B cell (primary cell): ENCODE data around the gene ADAMTS2. TPM values are rescaled to one million over a fixed set of nuclear protein-coding genes. Genes with fewer than 3 reads are reported as not detected.

Experiments used
- ATAC-seq: fragments of 200-7000 bp; cut with Tn5 transposase; one replicate; pipeline ENCODE4 v1.10.0; 2021; ENCODE audit warnings: low read depth, mild to moderate bottlenecking, moderate number of reproducible peaks, moderate library complexity
- CTCF ChIA-PET: fragments of 350-600 bp; sonication (Branson Sonifier 250); formaldehyde crosslinking; loops from one replicate; lab custom pipeline; 2021; ENCODE audit warnings: antibody characterized with exemption, inconsistent platforms; lab: Charles Lee
- POLR2A ChIA-PET: fragments of 350-600 bp; sonication (Branson Sonifier 250); formaldehyde crosslinking; loops from one replicate; lab custom pipeline; 2021; ENCODE audit warnings: antibody characterized with exemption; lab: Charles Lee
- DNase-seq: peaks from one replicate; pipeline ENCODE4 v3.0.0; 2013
- H2AFZ ChIP-seq: 2 replicates; pipeline ENCODE4 v1.6.1; 2012; ENCODE audit warnings: mild to moderate bottlenecking, low read depth, low read length; ENCODE audit not compliant: insufficient read depth, poor library complexity, severe bottlenecking
- H3K27ac ChIP-seq, 2 donors: 1 replicate in 1 of 2; 2 replicates in 1 of 2; pipeline ENCODE4 v1.5.1; 2012 to 2013; ENCODE audit warnings: low read length in 2 of 2, mild to moderate bottlenecking in 2 of 2, moderate library complexity in 1 of 2
- H3K27me3 ChIP-seq, 4 experiments: fragments of 200-600 bp in 1 of 4; sonication (generic) in 1 of 4; replicated peaks in 1 of 4; 1 replicate in 2 of 4; 2 replicates in 2 of 4; pipeline versions ENCODE4 v1.6.1 to v1.7.0; 2013 to 2016; ENCODE audit warnings: low read length in 3 of 4, mild to moderate bottlenecking in 2 of 4, mixed read lengths in 1 of 4, moderate library complexity in 1 of 4; ENCODE audit not compliant: insufficient read depth in 4 of 4, control insufficient read depth in 3 of 4; ENCODE audit errors: control extremely low read depth in 1 of 4
- H3K36me3 ChIP-seq, 2 experiments: replicated peaks in 1 of 2; 1 replicate in 1 of 2; 2 replicates in 1 of 2; pipeline versions ENCODE4 v1.6.1 to v1.7.1; 2013; ENCODE audit warnings: low read length in 1 of 2; ENCODE audit not compliant: insufficient read depth in 2 of 2, control insufficient read depth in 1 of 2; ENCODE audit errors: control extremely low read depth in 1 of 2, extremely low read depth in 1 of 2
- H3K4me1 ChIP-seq, 2 donors: fragments of 200-600 bp in 1 of 2; sonication (generic) in 1 of 2; 1 replicate in 1 of 2; 2 replicates in 1 of 2; pipeline versions ENCODE4 v1.5.1 to v1.6.1; 2013 to 2017; ENCODE audit warnings: low read length in 2 of 2; ENCODE audit not compliant: control insufficient read depth in 2 of 2, insufficient read depth in 2 of 2
- H3K4me2 ChIP-seq: replicated peaks from 2 replicates; pipeline ENCODE3; 2012; ENCODE audit warnings: mild to moderate bottlenecking, low read depth, low read length; ENCODE audit not compliant: poor library complexity, severe bottlenecking
- H3K4me3 ChIP-seq, 5 experiments: fragments of 200-600 bp in 1 of 5; sonication (generic) in 1 of 5; 1 replicate in 3 of 5; 2 replicates in 2 of 5; pipeline versions ENCODE4 v1.5.1 to v1.7.0; 2011 to 2016; ENCODE audit warnings: low read length in 4 of 5, mild to moderate bottlenecking in 4 of 5, low read depth in 2 of 5, control low read depth in 1 of 5, moderate library complexity in 1 of 5; ENCODE audit not compliant: insufficient read depth in 1 of 5; ENCODE audit errors: control extremely low read depth in 1 of 5, extremely low read depth in 1 of 5
- H3K79me2 ChIP-seq: fragments of 200-600 bp; sonication (generic); one replicate; pipeline ENCODE4 v1.6.0; 2016; ENCODE audit warnings: low read length; ENCODE audit not compliant: control insufficient read depth, insufficient read depth
- H3K9ac ChIP-seq: fragments of 200-600 bp; sonication (generic); 2 replicates; pipeline ENCODE4 v1.6.1; 2017; ENCODE audit warnings: mild to moderate bottlenecking, low read length, moderate library complexity
- H3K9me3 ChIP-seq, 3 donors: one replicate each; pipeline versions ENCODE4 v1.6.1 to v1.7.1; 2013; ENCODE audit warnings: low read length in 2 of 3; ENCODE audit not compliant: control insufficient read depth in 2 of 3, insufficient read depth in 1 of 3; ENCODE audit errors: control extremely low read depth in 1 of 3
- H4K20me1 ChIP-seq: 2 replicates; pipeline ENCODE4 v1.6.0; 2012; ENCODE audit warnings: mild to moderate bottlenecking, low read length; ENCODE audit not compliant: insufficient read depth, control insufficient read depth, poor library complexity, severe bottlenecking
- H3K27ac Mint-ChIP-seq: one replicate; pipeline ENCODE4 v1.8.0; 2021; ENCODE audit warnings: mixed read lengths
- H3K27me3 Mint-ChIP-seq: one replicate; pipeline ENCODE4 v1.8.0; 2021; ENCODE audit warnings: mixed read lengths
- H3K4me1 Mint-ChIP-seq: one replicate; pipeline ENCODE4 v1.8.0; 2021; ENCODE audit warnings: mixed read lengths
- H3K4me3 Mint-ChIP-seq: one replicate; pipeline ENCODE4 v1.8.0; 2021; ENCODE audit warnings: mixed read lengths
- H3K9me3 Mint-ChIP-seq: one replicate; pipeline ENCODE4 v1.8.0; 2022; ENCODE audit warnings: mixed read lengths; ENCODE audit not compliant: insufficient read depth
- CTCF ChIP-seq: fragments of 200-600 bp; IDR thresholded peaks from one replicate; pipeline ENCODE4 v1.8.0; 2022; ENCODE audit warnings: antibody characterized with exemption, mild to moderate bottlenecking
- EZH2 ChIP-seq: IDR thresholded peaks from 2 replicates; pipeline ENCODE4 v1.6.1; 2012; ENCODE audit warnings: borderline replicate concordance, low read depth, mild to moderate bottlenecking, moderate library complexity, low read length; ENCODE audit not compliant: insufficient read depth, poor library complexity, severe bottlenecking
- WGBS: methylation state at CpG from one replicate; pipeline ENCODE4 v1.1.5; 2013; ENCODE audit warnings: missing lambda C conversion rate; ENCODE audit not compliant: insufficient coverage; 5-methylcytosine and 5-hydroxymethylcytosine counted together
- intact Hi-C: fragments of 100-400 bp; cut with micrococcal nuclease; formaldehyde crosslinking; loops from one replicate; pipeline ENCODE4 v1.10.0; 2022
- polyA plus RNA-seq: library from polyadenylated mRNA; depleted of rRNA; stranded (reverse); fragments of >200 nt; gene quantifications from 2 replicates; pipeline ENCODE4 v1.2.3, GENCODE V29; 2012
- total RNA-seq, 2 donors: library from RNA; stranded (reverse); fragments of 120-200 nt in 1 of 2; gene quantifications; 1 replicate in 1 of 2; 2 replicates in 1 of 2; pipeline versions ENCODE4 v1.2.3 to v1.2.4, GENCODE V29; 2013 to 2022

Gene ADAMTS2
- total and polyA plus RNA-seq, 2 donors (not counting 1 experiment from before 2014, with no cell fraction given): not detected

- Histone ChIP-seq H3K36me3 (no peaks in the 10 kb centered on the region), H3K4me3 (no peak overlapping the region), H2AFZ (no peak overlapping the region), H3K9me3 (peaks cover 0 to 4% (median 0%) of the 10 kb centered on the region in 3 donors), H3K27ac (no peak overlapping the region), H3K79me2 (no peaks in the 10 kb centered on the region), H3K4me1 (no peaks in the 10 kb centered on the region), H3K27me3 (no peaks in the 10 kb centered on the region), H3K4me2 (no peak overlapping the region), H4K20me1 (no peaks in the 10 kb centered on the region), H3K9ac (no peak overlapping the region)
- Mint-ChIP-seq H3K27ac (no peak overlapping the region), H3K4me1 (no peaks in the 10 kb centered on the region), H3K27me3 (peaks cover 11% of the 10 kb centered on the region), H3K9me3 (no peaks in the 10 kb centered on the region), H3K4me3 (no peak overlapping the region)
- CTCF ChIA-PET: no interaction called here
- intact Hi-C loops: no loop called here
- DNase-seq (no peak), ATAC-seq (no peak)
- 89% methylated on average over 13 of the region's 13 CpGs for WGBS
- POLR2A ChIA-PET: no interaction called here
- TF ChIP-seq CTCF: no peak
- no peak for TF ChIP-seq EZH2
Observed at GRCh38 chr5:179187681-179188575, 157.3 kb downstream of the ADAMTS2 start.

- intact Hi-C loops: no loop called here
- no peak for ATAC-seq
- H3K4me1 ChIP-seq: no peaks in the 10 kb centered on the region
Observed at GRCh38 chr5:179187229-179187678, 158.0 kb downstream of the ADAMTS2 start.

More at GRCh38 chr5:179187229-179187678, 158.0 kb downstream of the ADAMTS2 start:
- H3K27me3 Mint-ChIP-seq: peaks cover 11% of the 10 kb centered on the region
- Histone ChIP-seq H4K20me1 (no peaks in the 10 kb centered on the region), H3K9me3 (peaks cover 0 to 4% (median 0%) of the 10 kb centered on the region in 3 donors), H3K4me2 (no peak overlapping the region), H3K27me3 (no peaks in the 10 kb centered on the region), H3K36me3 (no peaks in the 10 kb centered on the region), H3K9ac (no peak overlapping the region), H3K4me3 (no peak overlapping the region), H3K79me2 (no peaks in the 10 kb centered on the region), H2AFZ (no peak overlapping the region), H3K27ac (no peak overlapping the region)
- no peak for DNase-seq
- H3K4me3 Mint-ChIP-seq: no peak overlapping the region
- TF ChIP-seq CTCF (no peak), EZH2 (no peak)
- POLR2A ChIA-PET: no interaction called here
- no peaks in the 10 kb centered on the region for H3K9me3 Mint-ChIP-seq
- H3K4me1 Mint-ChIP-seq: no peaks in the 10 kb centered on the region
- CTCF ChIA-PET: no interaction called here
- no peak overlapping the region for H3K27ac Mint-ChIP-seq
- 88% methylated on average over 6 of the region's 9 CpGs for WGBS
